WTC11 (cell line): ENCODE results near the gene SPNS1. TPM values are rescaled to one million over a fixed set of nuclear protein-coding genes. Genes with fewer than 3 reads are reported as not detected.

Source experiments
- ATAC-seq: fragments of 200-7000 bp; cut with Tn5 transposase; 2 replicates; pipeline ENCODE4 v1.10.0; 2021; ENCODE audit warnings: mild to moderate bottlenecking, moderate library complexity
- CTCF ChIA-PET: fragments of 300-600 bp; sonication (Branson Sonifier 250); formaldehyde crosslinking; loops from one replicate; lab custom pipeline; 2021; ENCODE audit warnings: antibody characterized with exemption; lab: Charles Lee
- POLR2A ChIA-PET: fragments of 350-600 bp; sonication (Branson Sonifier 250); formaldehyde crosslinking; loops from one replicate; lab custom pipeline; 2021; ENCODE audit warnings: antibody characterized with exemption; lab: Charles Lee
- DNase-seq: peaks from one replicate; pipeline ENCODE4 v3.0.0; 2021; ENCODE audit warnings: low spot score
- H3K27ac Mint-ChIP-seq: 2 replicates; pipeline ENCODE4 v1.8.0; 2021; ENCODE audit warnings: mixed read lengths
- H3K27me3 Mint-ChIP-seq: 2 replicates; pipeline ENCODE4 v1.8.0; 2021; ENCODE audit warnings: low read depth, mild to moderate bottlenecking, moderate library complexity, mixed read lengths
- H3K36me3 Mint-ChIP-seq: 2 replicates; pipeline ENCODE4 v1.8.0; 2021; ENCODE audit warnings: mixed read lengths
- H3K4me1 Mint-ChIP-seq: 2 replicates; pipeline ENCODE4 v1.8.0; 2022; ENCODE audit warnings: mixed read lengths
- H3K4me3 Mint-ChIP-seq: 2 replicates; pipeline ENCODE4 v1.8.0; 2021; ENCODE audit warnings: mild to moderate bottlenecking, moderate library complexity, mixed read lengths
- H3K9me3 Mint-ChIP-seq: 2 replicates; pipeline ENCODE4 v1.8.0; 2021; ENCODE audit warnings: mixed read lengths
- ETV6 ChIP-seq: sonication (generic); formaldehyde crosslinking; IDR thresholded peaks from 2 replicates; pipeline ENCODE4 v1.8.1; 2022; ENCODE audit warnings: mild to moderate bottlenecking, missing genetic modification reagents
- FOXK1 ChIP-seq: sonication (generic); formaldehyde crosslinking; IDR thresholded peaks from 2 replicates; pipeline ENCODE4 v1.8.0; 2022; ENCODE audit warnings: mild to moderate bottlenecking, moderate library complexity, missing genetic modification reagents
- IRF2 ChIP-seq: sonication (generic); formaldehyde crosslinking; IDR thresholded peaks from 2 replicates; pipeline ENCODE4 v1.8.0; 2022; ENCODE audit warnings: low read depth, missing genetic modification reagents, borderline replicate concordance
- MYBL2 ChIP-seq: sonication (generic); formaldehyde crosslinking; IDR thresholded peaks from 2 replicates; pipeline ENCODE4 v1.8.1; 2023; ENCODE audit warnings: mild to moderate bottlenecking, moderate library complexity, missing genetic modification reagents
- RELA ChIP-seq: sonication (generic); formaldehyde crosslinking; IDR thresholded peaks from 2 replicates; pipeline ENCODE4 v1.8.1; 2022; ENCODE audit warnings: missing genetic modification reagents, mild to moderate bottlenecking, borderline replicate concordance
- TP53 ChIP-seq: sonication (generic); formaldehyde crosslinking; IDR thresholded peaks from 2 replicates; pipeline ENCODE4 v1.8.1; 2023; ENCODE audit warnings: mild to moderate bottlenecking, missing genetic modification reagents
- ZNF416 ChIP-seq: fragments of 250-450 bp; sonication (Bioruptor Pico); IDR thresholded peaks from 2 replicates; pipeline ENCODE4 v1.9.0; 2021; ENCODE audit warnings: mild to moderate bottlenecking, inconsistent platforms
- total RNA-seq: library from RNA; stranded (reverse); gene quantifications from 3 replicates; pipeline ENCODE4 v1.2.3, GENCODE V29; 2021
- TF ChIP-seq, protein P1 (sequence below): sonication (generic); formaldehyde crosslinking; IDR thresholded peaks from 2 replicates; pipeline ENCODE4 v1.8.0; 2022; ENCODE audit warnings: mild to moderate bottlenecking, missing genetic modification reagents
- TF ChIP-seq, protein P2 (sequence below): fragments of 200-600 bp; IDR thresholded peaks from 2 replicates; pipeline ENCODE4 v1.8.0; 2022; ENCODE audit warnings: antibody characterized with exemption
- TF ChIP-seq, protein P3 (sequence below): fragments of 250-450 bp; sonication (Bioruptor Pico); IDR thresholded peaks from 2 replicates; pipeline ENCODE4 v1.9.0; 2021; ENCODE audit warnings: mild to moderate bottlenecking
- TF ChIP-seq, protein P4 (sequence below): sonication (generic); formaldehyde crosslinking; IDR thresholded peaks from 2 replicates; pipeline ENCODE4 v1.8.1; 2023; ENCODE audit warnings: mild to moderate bottlenecking, missing genetic modification reagents, borderline replicate concordance
- TF ChIP-seq, protein P5 (sequence below): sonication (generic); formaldehyde crosslinking; IDR thresholded peaks from 2 replicates; pipeline ENCODE4 v1.8.1; 2022; ENCODE audit warnings: low read depth, mild to moderate bottlenecking, moderate library complexity, missing genetic modification reagents, borderline replicate concordance
- TF ChIP-seq, protein P6 (sequence below): fragments of 250-450 bp; sonication (Bioruptor Pico); IDR thresholded peaks from 2 replicates; pipeline ENCODE4 v1.9.0; 2021; ENCODE audit warnings: moderate library complexity, mild to moderate bottlenecking, inconsistent platforms, borderline replicate concordance
- TF ChIP-seq, protein P7 (sequence below): sonication (generic); formaldehyde crosslinking; IDR thresholded peaks from 2 replicates; pipeline ENCODE4 v1.8.0; 2022; ENCODE audit warnings: mild to moderate bottlenecking, missing genetic modification reagents
- TF ChIP-seq, protein P8 (sequence below): sonication (generic); formaldehyde crosslinking; IDR thresholded peaks from 2 replicates; pipeline ENCODE4 v1.8.1; 2023; ENCODE audit warnings: mild to moderate bottlenecking, missing genetic modification reagents
- TF ChIP-seq, protein P9 (sequence below): sonication (generic); formaldehyde crosslinking; IDR thresholded peaks from 2 replicates; pipeline ENCODE4 v1.8.0; 2022; ENCODE audit warnings: missing genetic modification reagents

SPNS1 gene
- total RNA-seq, 1 experiment from 2014 or later = 64.4 TPM

DNA sequence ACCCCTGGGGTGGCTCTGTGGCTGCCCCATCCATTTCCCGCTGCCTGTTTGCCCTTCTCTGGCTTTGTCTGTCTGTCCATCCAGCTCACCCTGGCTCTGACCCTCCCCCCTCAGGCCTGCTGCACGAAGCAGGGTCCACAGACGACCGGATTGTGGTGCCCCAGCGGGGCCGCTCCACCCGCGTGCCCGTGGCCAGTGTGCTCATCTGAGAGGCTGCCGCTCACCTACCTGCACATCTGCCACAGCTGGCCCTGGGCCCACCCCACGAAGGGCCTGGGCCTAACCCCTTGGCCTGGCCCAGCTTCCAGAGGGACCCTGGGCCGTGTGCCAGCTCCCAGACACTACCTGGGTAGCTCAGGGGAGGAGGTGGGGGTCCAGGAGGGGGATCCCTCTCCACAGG lies 9.5 kb downstream of the SPNS1 start:
- ATAC-seq (no peak), DNase-seq (no peak)
- no peaks in the 10 kb centered on the region for H3K4me1 Mint-ChIP-seq
- TF ChIP-seq, protein P1, sequence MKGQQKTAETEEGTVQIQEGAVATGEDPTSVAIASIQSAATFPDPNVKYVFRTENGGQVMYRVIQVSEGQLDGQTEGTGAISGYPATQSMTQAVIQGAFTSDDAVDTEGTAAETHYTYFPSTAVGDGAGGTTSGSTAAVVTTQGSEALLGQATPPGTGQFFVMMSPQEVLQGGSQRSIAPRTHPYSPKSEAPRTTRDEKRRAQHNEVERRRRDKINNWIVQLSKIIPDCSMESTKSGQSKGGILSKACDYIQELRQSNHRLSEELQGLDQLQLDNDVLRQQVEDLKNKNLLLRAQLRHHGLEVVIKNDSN = no peak
- TF ChIP-seq, protein P2, sequence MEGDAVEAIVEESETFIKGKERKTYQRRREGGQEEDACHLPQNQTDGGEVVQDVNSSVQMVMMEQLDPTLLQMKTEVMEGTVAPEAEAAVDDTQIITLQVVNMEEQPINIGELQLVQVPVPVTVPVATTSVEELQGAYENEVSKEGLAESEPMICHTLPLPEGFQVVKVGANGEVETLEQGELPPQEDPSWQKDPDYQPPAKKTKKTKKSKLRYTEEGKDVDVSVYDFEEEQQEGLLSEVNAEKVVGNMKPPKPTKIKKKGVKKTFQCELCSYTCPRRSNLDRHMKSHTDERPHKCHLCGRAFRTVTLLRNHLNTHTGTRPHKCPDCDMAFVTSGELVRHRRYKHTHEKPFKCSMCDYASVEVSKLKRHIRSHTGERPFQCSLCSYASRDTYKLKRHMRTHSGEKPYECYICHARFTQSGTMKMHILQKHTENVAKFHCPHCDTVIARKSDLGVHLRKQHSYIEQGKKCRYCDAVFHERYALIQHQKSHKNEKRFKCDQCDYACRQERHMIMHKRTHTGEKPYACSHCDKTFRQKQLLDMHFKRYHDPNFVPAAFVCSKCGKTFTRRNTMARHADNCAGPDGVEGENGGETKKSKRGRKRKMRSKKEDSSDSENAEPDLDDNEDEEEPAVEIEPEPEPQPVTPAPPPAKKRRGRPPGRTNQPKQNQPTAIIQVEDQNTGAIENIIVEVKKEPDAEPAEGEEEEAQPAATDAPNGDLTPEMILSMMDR = no peak
- TF ChIP-seq, protein P3, sequence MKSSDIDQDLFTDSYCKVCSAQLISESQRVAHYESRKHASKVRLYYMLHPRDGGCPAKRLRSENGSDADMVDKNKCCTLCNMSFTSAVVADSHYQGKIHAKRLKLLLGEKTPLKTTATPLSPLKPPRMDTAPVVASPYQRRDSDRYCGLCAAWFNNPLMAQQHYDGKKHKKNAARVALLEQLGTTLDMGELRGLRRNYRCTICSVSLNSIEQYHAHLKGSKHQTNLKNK (CRISPR knock-in tag) = no peak
- TF ChIP-seq RELA (CRISPR knock-in tag) (no peak), ETV6 (no peak), ZNF416 (CRISPR knock-in tag) (no peak), FOXK1 (CRISPR knock-in tag) (no peak), MYBL2 (no peak), TP53 (no peak), IRF2 (CRISPR knock-in tag) (no peak)
- TF ChIP-seq, protein P4, sequence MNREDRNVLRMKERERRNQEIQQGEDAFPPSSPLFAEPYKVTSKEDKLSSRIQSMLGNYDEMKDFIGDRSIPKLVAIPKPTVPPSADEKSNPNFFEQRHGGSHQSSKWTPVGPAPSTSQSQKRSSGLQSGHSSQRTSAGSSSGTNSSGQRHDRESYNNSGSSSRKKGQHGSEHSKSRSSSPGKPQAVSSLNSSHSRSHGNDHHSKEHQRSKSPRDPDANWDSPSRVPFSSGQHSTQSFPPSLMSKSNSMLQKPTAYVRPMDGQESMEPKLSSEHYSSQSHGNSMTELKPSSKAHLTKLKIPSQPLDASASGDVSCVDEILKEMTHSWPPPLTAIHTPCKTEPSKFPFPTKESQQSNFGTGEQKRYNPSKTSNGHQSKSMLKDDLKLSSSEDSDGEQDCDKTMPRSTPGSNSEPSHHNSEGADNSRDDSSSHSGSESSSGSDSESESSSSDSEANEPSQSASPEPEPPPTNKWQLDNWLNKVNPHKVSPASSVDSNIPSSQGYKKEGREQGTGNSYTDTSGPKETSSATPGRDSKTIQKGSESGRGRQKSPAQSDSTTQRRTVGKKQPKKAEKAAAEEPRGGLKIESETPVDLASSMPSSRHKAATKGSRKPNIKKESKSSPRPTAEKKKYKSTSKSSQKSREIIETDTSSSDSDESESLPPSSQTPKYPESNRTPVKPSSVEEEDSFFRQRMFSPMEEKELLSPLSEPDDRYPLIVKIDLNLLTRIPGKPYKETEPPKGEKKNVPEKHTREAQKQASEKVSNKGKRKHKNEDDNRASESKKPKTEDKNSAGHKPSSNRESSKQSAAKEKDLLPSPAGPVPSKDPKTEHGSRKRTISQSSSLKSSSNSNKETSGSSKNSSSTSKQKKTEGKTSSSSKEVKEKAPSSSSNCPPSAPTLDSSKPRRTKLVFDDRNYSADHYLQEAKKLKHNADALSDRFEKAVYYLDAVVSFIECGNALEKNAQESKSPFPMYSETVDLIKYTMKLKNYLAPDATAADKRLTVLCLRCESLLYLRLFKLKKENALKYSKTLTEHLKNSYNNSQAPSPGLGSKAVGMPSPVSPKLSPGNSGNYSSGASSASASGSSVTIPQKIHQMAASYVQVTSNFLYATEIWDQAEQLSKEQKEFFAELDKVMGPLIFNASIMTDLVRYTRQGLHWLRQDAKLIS (CRISPR knock-in tag) = no peak
- TF ChIP-seq, protein P5, sequence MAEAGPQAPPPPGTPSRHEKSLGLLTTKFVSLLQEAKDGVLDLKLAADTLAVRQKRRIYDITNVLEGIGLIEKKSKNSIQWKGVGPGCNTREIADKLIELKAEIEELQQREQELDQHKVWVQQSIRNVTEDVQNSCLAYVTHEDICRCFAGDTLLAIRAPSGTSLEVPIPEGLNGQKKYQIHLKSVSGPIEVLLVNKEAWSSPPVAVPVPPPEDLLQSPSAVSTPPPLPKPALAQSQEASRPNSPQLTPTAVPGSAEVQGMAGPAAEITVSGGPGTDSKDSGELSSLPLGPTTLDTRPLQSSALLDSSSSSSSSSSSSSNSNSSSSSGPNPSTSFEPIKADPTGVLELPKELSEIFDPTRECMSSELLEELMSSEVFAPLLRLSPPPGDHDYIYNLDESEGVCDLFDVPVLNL (CRISPR knock-in tag) = no peak
- TF ChIP-seq, protein P6, sequence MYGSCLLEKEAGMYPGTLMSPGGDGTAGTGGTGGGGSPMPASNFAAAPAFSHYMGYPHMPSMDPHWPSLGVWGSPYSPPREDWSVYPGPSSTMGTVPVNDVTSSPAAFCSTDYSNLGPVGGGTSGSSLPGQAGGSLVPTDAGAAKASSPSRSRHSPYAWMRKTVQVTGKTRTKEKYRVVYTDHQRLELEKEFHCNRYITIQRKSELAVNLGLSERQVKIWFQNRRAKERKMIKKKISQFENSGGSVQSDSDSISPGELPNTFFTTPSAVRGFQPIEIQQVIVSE = no peak
- TF ChIP-seq, protein P7, sequence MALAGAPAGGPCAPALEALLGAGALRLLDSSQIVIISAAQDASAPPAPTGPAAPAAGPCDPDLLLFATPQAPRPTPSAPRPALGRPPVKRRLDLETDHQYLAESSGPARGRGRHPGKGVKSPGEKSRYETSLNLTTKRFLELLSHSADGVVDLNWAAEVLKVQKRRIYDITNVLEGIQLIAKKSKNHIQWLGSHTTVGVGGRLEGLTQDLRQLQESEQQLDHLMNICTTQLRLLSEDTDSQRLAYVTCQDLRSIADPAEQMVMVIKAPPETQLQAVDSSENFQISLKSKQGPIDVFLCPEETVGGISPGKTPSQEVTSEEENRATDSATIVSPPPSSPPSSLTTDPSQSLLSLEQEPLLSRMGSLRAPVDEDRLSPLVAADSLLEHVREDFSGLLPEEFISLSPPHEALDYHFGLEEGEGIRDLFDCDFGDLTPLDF = no peak
- TF ChIP-seq, protein P8, sequence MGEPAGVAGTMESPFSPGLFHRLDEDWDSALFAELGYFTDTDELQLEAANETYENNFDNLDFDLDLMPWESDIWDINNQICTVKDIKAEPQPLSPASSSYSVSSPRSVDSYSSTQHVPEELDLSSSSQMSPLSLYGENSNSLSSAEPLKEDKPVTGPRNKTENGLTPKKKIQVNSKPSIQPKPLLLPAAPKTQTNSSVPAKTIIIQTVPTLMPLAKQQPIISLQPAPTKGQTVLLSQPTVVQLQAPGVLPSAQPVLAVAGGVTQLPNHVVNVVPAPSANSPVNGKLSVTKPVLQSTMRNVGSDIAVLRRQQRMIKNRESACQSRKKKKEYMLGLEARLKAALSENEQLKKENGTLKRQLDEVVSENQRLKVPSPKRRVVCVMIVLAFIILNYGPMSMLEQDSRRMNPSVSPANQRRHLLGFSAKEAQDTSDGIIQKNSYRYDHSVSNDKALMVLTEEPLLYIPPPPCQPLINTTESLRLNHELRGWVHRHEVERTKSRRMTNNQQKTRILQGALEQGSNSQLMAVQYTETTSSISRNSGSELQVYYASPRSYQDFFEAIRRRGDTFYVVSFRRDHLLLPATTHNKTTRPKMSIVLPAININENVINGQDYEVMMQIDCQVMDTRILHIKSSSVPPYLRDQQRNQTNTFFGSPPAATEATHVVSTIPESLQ (CRISPR knock-in tag) = no peak
- TF ChIP-seq, protein P9, sequence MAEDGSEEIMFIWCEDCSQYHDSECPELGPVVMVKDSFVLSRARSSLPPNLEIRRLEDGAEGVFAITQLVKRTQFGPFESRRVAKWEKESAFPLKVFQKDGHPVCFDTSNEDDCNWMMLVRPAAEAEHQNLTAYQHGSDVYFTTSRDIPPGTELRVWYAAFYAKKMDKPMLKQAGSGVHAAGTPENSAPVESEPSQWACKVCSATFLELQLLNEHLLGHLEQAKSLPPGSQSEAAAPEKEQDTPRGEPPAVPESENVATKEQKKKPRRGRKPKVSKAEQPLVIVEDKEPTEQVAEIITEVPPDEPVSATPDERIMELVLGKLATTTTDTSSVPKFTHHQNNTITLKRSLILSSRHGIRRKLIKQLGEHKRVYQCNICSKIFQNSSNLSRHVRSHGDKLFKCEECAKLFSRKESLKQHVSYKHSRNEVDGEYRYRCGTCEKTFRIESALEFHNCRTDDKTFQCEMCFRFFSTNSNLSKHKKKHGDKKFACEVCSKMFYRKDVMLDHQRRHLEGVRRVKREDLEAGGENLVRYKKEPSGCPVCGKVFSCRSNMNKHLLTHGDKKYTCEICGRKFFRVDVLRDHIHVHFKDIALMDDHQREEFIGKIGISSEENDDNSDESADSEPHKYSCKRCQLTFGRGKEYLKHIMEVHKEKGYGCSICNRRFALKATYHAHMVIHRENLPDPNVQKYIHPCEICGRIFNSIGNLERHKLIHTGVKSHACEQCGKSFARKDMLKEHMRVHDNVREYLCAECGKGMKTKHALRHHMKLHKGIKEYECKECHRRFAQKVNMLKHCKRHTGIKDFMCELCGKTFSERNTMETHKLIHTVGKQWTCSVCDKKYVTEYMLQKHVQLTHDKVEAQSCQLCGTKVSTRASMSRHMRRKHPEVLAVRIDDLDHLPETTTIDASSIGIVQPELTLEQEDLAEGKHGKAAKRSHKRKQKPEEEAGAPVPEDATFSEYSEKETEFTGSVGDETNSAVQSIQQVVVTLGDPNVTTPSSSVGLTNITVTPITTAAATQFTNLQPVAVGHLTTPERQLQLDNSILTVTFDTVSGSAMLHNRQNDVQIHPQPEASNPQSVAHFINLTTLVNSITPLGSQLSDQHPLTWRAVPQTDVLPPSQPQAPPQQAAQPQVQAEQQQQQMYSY (CRISPR knock-in tag) = no peak
- TF ChIP-seq, all 79 proteins: peak for 0
- H3K27ac Mint-ChIP-seq = no peak overlapping the region
- POLR2A ChIA-PET = no interaction called here
- no peaks in the 10 kb centered on the region for H3K27me3 Mint-ChIP-seq
- peaks cover 11% of the 10 kb centered on the region for H3K9me3 Mint-ChIP-seq
- peaks cover 28% of the 10 kb centered on the region for H3K36me3 Mint-ChIP-seq
- no peak overlapping the region for H3K4me3 Mint-ChIP-seq
- CTCF ChIA-PET = interaction anchor here (0.6 to 0.8 kb wide), 2 partner anchors 10 to 65 kb away, joined by 3 read pairs; no protein-coding TSS in a partner anchor
